Measurements from ENCODE around the gene ZNF595.
"Not testable (repeated sequence)": the region's sequence is repeated elsewhere in the genome, so short reads cannot be mapped to it uniquely, and the experiment has no call there.

ZNF595 gene

DNA sequence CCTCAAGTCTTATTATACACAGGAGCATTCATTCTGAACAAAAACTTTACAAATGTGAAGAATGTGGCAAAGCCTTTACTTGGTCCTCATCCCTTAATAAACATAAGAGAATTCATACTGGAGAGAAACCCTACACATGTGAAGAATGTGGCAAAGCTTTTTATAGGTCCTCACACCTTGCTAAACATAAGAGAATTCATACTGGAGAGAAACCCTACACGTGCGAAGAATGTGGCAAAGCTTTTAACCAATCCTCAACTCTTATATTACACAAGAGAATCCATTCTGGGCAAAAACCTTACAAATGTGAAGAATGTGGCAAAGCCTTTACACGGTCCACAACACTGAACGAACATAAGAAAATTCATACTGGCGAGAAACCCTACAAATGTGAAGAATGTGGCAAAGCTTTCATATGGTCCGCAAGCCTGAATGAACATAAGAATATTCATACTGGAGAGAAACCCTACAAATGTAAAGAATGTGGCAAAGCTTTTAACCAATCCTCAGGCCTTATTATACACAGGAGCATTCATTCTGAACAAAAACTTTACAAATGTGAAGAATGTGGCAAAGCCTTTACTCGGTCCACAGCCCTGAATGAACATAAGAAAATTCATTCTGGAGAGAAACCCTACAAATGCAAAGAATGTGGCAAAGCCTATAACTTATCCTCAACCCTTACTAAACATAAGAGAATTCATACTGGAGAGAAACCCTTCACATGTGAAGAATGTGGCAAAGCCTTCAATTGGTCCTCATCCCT lies 33.6 kb downstream of the ZNF595 start:
- DNase-seq (ENCODE audit: low spot score), result not testable (repeated sequence)

DNA sequence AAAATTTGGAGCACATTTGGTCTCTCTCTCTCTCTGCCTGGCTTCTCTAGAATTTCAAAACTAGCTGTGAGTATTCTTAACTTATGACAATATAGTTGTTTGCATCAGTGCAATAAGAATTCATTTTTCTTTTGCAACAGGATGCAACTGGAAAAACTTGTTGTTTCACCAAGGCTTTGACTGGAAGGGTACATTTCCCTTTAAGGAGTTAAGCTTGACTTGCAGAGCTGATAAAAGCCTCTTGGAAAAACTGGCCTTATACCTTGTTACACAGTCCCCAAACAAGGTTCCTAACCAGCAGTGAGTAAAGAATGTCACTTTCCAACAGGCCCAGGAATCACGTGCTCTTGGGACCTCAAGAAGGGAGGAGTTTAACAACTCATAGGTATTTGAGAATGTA lies 45.3 kb downstream of the ZNF595 start:
- DNase-seq (ENCODE audit: low spot score), result no peak

DNA sequence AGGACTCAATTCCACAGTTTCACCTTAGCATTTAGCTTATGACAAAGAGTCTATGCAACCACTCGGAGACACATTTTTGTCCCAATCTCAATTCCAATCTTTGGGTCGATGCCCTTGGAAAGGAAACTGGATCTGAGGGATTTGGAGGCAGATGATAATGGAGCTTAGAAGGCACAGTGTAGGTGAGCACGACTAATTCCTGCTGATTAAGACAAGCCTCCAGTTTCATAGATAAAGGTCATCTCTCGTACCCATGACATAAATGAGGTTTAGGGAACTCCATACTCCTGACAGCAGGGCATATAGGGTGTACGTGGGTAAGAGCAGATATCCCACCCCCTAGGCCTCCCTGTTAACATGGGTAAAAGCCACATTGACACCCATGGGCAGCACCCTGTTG lies 46.7 kb downstream of the ZNF595 start:
- DNase-seq (ENCODE audit: low spot score), result no peak

DNA sequence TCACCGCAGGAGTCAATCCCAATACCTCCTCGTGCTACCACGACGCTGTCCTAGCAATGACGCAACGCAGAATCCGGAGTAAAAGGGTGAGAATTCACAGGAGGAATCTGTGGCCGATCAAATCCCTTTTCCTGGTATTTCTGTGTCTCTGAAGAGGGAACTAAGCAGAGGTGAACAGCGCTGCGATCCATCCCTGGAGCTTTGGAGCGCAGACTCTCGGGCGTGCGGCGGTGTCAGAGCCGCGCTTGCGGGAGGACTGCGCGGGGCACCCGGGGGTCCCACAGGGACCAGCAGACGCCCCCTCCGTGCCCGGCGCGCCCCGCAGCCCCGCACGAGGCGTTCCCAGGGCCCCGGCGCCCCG lies 53.9 kb downstream of the ZNF595 start:
- DNase-seq (ENCODE audit: low spot score), result no peak

DNA sequence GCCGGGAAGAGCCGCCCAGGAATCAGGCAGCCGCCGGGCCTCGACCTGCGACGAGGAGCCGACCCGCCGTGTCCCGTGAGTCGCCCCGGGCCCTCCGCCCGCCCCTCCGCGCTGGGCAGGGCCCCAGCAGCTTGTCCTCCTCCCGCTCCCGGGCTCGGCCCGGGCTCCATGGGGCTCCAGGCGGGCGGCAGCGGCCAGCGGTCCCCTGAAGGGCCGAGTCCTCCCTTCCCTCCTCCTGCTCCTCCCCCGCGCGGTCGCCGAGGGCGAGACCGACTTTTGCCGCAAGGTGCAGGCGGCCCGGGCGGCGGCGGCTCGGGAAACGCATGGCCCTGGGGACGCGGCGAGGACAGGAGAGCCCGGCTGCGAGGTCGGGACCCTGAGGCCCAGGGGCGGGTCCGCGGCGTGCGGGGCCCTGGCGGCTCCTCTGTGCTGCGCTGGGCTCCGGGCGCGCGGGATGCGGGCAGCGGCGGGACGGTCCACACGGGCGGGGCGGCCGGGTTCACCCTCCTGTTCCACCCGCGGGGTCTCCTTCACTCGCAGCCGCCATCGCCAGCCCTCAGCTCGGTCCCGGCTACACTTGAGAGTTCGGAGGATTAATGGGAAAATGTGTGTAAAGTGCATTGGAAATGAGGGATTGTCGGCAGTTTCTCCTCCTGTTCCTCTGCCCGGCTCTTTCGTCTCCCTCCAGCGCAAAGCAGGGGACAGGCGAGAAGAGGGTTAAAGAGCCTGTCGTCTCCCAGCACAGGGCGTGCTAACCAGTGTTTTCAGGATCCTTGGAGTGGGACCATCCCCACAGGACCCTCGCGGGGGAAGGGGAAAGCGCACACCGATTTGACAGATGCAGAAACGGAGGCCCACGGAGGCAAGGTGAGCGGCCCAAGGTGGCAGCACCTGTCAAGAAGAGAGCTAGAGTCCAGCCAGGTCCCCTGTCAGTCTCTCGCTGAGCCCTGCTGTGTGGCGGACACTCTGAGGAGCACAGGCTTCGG lies 54.6 kb downstream of the ZNF595 start:
- DNase-seq (ENCODE audit: low spot score), result no peak

DNA sequence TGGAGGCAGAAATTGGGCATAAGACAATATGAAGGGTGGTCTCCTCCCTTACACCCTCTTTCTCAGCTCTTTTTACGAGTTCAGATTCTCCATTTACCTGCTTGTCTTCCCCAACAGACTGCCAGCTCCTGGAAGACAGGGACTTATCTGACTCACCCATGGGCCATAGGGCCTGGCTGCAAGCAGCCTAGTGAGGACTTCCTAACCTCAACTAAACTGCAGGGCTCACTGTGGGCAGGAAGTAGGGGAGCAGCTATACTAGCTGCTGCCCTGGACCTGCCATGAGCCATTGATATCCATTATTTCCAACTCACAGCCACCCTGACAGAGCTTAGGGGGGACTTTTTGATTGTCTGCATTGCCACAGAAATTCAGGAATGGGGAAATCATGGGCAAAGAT lies 59.6 kb downstream of the ZNF595 start:
- DNase-seq (ENCODE audit: low spot score), result no peak

DNA sequence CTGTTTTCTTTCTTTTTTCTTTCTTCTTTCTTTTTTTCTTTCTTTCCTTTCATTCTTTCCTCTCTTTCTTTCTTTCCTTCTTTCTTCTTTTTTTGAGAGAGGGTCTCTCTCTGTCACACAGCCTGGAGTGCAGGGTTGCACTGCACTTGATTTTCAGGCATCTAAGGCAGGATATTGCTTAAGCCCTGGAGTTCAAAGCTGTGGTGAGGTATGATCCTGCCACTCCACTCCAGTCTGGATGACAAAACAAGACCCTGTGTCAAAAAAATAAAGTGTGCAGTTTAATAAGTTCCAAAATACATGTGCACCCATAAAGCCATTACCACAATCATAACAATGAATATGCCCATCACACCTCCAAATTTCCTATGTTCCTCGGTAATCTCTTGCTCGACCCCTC lies 60.6 kb downstream of the ZNF595 start:
- DNase-seq (ENCODE audit: low spot score), result no peak

DNA sequence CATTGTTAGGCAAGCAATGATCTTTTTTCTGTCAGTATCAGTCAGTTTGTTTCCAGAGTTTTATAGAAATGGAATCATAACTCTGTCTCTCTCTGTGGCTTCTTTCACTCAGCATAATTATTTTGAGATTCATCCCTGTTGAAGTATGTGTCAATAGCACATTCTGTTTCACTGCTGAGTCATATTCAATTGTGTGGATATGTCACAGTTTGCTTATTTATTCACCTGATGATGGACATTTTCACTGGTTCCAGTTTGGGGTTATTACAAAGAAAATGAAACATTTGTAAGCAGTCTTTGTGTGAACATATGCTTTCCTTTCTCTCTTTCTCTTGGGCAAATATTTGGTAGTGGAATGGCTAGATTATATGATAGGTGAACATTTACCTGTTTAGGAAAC lies 61.0 kb downstream of the ZNF595 start:
- no peak for DNase-seq (ENCODE audit: low spot score)

DNA sequence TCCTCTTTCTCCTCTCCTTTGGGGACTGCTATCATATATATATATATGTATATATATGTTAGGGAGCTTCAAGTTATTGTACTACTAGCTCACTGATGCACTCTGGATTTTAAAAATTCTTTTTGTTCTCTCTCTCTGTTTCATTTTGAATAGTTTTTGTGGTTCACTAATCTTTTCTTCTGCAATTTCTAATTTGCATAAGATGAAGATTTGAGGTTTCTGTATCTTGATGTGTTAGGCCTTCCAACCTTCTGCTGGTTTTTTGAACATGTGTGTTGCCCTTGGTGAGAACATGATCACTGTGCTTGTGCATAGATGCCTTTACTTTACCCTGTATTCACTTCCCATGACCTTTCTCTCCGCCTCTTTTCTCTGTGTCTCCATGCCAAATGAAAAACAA lies 63.4 kb downstream of the ZNF595 start:
- DNase-seq (ENCODE audit: low spot score), result no peak

DNA sequence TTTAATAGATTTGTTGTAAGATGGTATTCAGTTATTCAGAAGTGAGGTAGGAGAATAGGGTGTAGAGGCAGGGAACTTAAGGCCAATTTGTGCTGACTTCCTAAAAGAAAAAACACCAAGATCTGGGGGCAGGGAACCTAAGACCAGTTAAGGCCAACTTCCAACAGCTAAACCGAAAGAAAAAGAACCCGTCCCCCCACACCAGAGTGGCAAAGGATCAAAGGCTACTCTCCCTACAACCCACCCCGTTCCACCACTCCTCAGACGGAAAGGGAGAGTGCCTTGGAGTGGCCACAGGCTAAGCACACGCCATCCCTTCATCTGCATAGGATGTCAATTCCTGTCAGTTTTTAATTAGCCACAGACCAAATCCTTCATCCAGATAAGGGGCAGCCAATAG lies 67.5 kb downstream of the ZNF595 start:
- DNase-seq (ENCODE audit: low spot score), result no peak

DNA sequence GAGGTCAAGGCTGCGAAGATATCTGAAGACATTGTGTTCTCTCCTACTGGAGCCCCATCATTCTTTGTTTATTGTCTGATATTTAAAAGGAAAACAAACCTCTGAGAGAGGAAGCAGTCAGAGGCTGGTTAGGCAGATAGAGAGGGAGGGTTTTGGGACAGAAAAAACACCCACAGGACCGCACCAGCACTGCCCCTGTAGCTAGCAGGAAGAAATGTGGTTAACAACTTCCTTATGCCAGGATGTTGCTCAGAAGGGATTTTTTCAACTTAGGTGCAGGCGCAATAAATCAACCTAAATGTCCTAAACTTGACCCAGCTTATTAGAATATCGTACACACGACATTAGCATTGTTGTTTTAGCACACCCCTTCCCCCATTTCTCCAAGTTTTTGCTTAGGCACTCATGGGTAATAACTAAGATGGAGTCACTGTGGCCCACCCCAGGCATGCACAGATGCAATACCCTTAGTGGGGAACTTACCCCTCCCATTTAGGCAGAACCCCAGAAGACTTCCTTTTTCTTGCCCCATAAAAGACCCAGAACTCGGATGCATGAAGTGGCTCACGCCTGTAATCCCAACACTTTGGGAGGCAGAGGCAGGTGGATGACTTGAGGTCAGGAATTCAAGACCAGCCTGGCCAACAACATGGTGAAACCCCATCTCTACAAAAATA lies 68.4 kb downstream of the ZNF595 start:
- no peak for DNase-seq (ENCODE audit: low spot score)

DNA sequence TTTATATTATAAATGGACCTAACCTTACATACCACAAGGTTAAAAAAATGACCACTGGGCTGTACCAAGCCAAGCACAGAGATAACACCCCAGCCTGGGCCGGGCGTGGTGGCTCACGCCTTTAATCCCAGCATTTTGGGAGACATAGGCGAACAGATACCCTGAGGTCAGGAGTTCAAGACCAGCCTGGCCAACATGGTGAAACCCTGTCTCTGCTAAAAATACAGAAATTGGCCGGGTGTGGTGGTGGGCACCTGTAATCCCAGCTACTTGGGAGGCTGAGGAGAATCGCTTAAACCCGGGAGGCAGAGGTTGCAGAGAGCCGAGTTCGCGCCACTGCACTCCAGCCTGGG lies 70.8 kb downstream of the ZNF595 start:
- not testable (repeated sequence) for DNase-seq (ENCODE audit: low spot score)

DNA sequence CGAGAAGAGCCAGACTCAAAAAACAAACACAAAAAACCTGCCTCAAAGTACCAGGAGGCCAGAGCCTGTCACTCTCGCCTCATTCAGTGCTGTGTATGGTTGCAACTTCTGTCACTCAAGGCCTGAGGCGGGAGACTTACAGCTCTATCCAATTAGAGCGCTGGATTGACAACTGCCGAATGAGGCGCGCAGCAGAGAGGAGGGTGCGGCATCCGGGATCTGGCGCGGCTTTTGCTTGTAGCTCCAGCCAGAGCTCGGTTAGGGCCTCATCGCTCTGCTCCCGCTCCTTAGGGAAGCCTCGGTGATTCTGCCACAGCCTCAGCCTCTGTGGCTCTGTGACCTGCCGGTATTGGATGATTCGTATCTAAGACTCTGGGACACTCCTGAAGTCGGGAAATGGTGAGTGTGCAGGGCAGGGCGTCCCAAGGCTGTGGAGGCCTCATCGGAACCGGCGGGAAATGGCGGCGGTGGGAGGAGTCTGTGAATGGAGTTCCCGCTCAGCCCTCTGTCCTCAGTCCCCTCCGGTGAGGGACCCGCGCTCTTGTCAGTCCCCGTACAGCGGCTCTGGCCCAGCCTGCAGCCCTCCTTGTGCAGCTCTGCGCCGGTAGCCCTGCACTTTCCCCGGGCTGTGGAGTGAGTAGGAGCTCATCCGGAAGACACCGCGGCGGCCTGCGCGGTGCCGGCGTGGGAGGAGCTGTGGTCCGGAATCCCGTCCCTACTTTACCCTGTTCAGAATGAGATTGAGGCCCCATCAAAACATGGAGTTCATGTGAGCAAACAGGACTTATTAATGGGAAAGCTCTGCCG lies 71.4 kb downstream of the ZNF595 start, which contains the start of gene ZNF718:
ZNF718 (plus strand) TSS at position 227 of the 807 bp plus-strand sequence; CDS start at position 397, 170 bp downstream.
- peak; percentile 88 for DNase-seq (ENCODE audit: low spot score)

DNA sequence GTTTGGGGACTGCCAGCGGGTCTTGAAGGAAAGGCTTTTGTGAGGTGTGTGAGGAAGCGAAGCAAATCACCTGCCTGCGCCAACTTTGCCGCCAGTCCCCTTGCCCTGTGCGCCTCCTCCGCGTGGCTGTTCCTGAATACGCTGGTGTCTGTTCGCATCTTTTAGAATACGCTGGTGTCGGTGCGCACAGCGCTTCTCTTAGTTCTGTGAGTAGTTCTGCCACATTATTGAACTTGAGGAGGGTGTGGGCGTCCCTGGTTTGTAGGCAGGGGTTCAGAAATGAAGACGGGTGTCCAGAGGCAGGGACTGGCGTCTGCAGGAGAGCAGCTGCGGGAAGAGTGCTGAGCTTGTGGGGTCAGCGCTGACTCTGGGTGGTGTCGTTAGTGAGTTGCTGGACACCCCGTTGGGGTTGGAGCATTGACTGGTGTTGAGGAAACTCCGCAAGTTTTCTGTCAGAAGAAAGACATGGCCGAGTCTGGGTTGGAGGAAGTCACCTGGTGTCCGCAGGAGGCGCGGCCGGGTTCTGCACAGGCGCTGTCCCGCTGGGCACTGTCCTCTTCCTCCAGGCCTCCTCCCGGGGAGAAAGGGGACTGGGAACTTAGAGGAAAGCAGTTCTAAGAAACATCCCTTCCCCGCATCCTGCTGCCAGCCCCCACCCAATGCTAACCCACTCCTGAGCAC lies 72.1 kb downstream of the ZNF595 start:
- no peak for DNase-seq (ENCODE audit: low spot score)

DNA sequence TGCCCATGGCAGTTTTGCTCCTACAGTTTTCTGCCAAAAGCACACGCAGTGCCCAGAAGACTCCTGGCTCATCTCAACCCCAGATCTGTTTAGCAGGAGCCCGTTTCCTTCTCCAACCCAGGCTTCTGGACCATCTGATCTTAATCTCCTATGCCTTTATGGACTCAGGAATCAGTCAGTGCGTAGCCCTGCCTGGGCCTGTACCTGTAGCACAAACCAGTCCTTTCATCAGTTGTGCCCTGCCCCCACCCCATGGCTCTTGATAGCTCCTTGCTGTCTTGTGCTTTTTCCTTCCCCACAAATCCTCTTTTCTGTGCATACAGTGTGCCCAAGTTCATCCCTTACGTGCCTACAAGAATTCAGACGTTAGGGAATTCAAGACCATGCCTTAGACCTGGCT lies 72.7 kb downstream of the ZNF595 start:
- no peak for DNase-seq (ENCODE audit: low spot score)

DNA sequence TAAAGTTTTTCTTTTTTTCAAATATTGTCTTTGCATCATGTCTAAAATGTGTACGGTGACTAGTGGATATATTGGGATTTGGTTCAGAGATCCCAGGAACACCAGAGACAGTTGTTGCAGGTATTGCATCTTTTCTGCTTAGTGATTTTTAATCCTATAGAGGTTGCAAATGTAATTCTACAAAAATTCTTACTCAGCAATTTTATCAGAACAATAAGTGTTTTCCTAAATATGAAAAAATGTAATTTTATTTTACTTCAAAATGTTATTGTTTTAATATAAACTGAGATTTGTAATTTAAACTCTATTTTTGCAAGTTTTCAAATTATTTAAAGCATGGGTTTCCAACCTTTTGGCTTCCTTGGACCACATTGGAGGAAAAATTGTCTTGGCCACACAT lies 79.4 kb downstream of the ZNF595 start:
- DNase-seq (ENCODE audit: low spot score), result no peak
